ENCODE data around the gene BMPR1B. TPM values are rescaled to one million over a fixed set of nuclear protein-coding genes. Genes with fewer than 3 reads are reported as not detected.

BMPR1B gene
- polyA plus RNA-seq, 6 donors from 2014 or later: not detected

DNA sequence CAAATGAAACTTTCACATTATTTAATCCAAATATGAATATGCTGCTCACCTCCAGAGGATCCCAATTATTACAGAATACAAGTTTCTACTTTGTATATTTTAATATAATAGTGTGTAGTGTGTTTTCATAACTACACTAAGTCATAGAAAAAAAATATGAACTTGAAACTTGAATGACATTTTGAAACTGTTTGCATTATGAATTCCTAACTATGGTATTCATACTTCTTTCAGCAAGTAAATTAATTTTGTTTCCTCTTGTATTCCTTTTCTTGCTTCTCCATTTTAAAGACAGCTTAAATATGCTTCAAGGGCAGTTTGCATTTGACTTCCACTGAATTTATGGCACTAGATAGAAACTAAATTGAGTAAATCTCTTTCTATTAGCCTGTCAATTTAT lies 177.1 kb downstream of the BMPR1B start:
- Mint-ChIP-seq H3K9me3 (peaks cover 0 to 10% (median 0%) of the 10 kb centered on the region in 7 donors), H3K27ac (no peak overlapping the region), H3K4me3 (no peak overlapping the region), H3K36me3 (no peaks in the 10 kb centered on the region), H3K4me1 (no peaks in the 10 kb centered on the region), H3K27me3 (no peaks in the 10 kb centered on the region)
- ATAC-seq (ENCODE audit: low read depth in 2 of 2) (no peak), DNase-seq (no peak)

DNA sequence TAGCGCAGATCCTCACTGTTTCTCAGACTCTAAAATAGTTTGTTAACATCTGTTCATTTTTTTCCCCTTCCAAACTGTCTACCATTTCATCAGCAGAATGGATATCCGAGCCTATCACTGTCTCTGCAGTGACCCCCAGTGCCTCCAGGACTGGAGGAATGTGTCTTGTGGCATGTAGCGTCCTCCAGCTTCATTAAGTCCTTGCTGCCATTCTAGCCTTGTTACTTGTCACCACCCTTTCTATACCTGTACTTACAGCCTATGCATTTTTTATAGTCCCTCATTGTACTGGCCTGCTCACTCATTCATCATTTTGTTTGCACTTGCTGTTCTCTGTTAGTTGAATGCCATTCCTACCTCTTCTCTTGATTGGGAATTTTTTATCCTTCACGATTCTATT lies 179.1 kb downstream of the BMPR1B start:
- Mint-ChIP-seq H3K27me3 (no peaks in the 10 kb centered on the region), H3K4me3 (no peak overlapping the region), H3K36me3 (no peaks in the 10 kb centered on the region), H3K9me3 (peaks cover 0 to 10% (median 0%) of the 10 kb centered on the region in 7 donors), H3K27ac (no peak overlapping the region), H3K4me1 (no peaks in the 10 kb centered on the region)
- DNase-seq (no peak), ATAC-seq (ENCODE audit: low read depth in 2 of 2) (no peak)

DNA sequence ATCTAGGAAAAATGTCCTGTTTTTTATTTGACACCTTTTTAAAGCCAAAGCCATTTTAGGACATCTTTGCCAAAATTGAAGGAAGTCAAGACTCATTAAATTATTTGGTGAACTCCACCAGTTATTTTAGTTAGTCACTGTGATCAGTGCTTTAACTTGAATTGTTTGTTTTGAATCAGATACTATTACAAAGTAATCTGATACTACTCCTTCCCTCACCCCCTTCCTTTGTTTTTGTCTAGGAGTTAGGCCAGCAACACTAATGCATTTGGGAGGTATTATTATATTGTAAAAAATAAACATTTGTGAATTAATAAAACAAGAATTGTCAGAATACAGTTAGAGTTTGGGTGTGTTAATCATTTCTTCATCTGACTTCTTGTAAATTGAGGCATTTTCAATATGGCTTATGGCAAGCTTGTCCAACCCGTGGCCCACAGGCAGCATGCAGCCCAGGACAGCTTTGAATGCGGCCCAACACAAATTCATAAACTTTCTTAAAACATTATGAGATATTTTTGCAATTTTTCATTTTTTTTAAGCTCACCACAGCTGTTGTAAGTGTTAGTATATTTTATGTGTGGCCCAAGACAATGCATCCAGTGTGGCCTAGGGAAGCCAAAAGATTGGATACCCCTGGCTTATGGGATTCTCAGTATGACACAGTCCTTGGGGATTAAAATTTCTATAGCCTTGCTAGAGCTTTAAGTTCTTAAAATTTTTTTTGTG lies 182.2 kb downstream of the BMPR1B start:
- H3K27me3 Mint-ChIP-seq: no peaks in the 10 kb centered on the region
- ATAC-seq (ENCODE audit: low read depth in 2 of 2): no peak

DNA sequence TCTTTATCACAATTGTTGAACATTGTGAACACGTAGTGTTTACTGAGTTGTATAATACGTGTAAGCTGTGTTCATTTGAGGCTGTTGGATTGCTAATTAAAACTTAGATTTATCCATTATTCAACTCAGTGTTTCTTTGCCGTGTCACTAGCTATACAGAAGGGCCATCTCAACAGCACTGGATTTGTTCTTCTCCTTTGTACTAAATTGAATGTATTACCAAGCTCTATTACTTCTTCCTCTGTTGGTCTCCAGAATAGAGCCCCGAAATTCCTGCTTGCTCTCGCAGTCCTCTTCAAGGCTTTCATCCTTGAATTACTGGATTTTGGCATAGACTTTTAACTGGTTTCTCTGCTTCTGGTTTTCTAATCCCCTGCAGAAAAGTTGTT lies 182.8 kb downstream of the BMPR1B start:
- Mint-ChIP-seq H3K36me3 (no peaks in the 10 kb centered on the region), H3K4me1 (no peaks in the 10 kb centered on the region), H3K27ac (no peak overlapping the region), H3K9me3 (peaks cover 0 to 8% (median 0%) of the 10 kb centered on the region in 7 donors), H3K4me3 (no peak overlapping the region), H3K27me3 (no peaks in the 10 kb centered on the region)
- no peak for DNase-seq
- ATAC-seq (ENCODE audit: low read depth in 2 of 2): no peak

More for the DNA sequence above, 182.2 kb downstream of the BMPR1B start:
- Mint-ChIP-seq H3K36me3 (no peaks in the 10 kb centered on the region), H3K27ac (no peak overlapping the region), H3K9me3 (peaks cover 0 to 10% (median 0%) of the 10 kb centered on the region in 7 donors), H3K4me1 (no peaks in the 10 kb centered on the region), H3K4me3 (no peak overlapping the region)
- DNase-seq: no peak

DNA sequence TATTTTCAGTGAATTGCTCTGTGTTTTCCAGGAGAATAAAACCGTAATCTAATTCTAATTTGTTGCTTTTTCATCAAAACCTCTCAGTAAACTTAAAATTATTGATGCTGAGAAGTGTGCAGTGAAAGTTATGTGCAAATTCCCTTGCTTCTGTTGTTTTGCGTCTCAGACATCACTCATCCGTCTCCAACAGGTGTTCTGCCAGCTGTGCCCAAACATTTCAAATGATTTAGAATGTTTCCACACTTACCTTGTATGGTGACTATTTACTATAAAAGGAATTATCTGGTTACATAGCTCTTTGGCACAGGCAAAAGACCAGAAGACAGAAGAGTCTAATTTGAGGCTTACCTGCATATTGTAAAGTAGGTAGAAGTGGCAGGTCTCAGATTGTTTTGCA lies 184.0 kb downstream of the BMPR1B start:
- no peak for ATAC-seq (ENCODE audit: low read depth in 2 of 2)
- Mint-ChIP-seq H3K9me3 (peaks cover 0 to 7% (median 0%) of the 10 kb centered on the region in 7 donors), H3K27ac (no peak overlapping the region), H3K4me1 (no peaks in the 10 kb centered on the region), H3K4me3 (no peak overlapping the region), H3K27me3 (no peaks in the 10 kb centered on the region), H3K36me3 (no peaks in the 10 kb centered on the region)
- DNase-seq: no peak

DNA sequence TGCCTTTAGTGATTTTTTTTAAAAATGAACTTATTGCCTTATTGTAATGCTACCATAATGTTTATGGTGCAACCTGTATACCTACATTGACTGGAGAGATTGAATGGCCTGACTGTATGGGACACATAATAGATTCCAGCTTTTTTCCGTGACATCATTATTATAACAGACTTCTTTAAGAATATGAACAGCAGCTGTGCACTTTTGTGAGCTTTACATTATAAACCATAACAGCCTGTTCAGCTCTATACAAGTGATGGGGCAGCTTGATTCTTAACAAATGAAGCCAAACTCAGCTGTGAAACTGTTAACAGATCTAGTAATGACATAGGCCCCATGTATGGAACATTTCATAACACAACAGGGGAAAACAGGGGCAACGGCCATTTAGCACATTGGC lies 187.0 kb downstream of the BMPR1B start:
- Mint-ChIP-seq H3K9me3 (peaks cover 0 to 6% (median 4%) of the 10 kb centered on the region in 7 donors), H3K36me3 (no peaks in the 10 kb centered on the region), H3K27ac (no peak overlapping the region), H3K4me1 (no peaks in the 10 kb centered on the region), H3K4me3 (no peak overlapping the region), H3K27me3 (no peaks in the 10 kb centered on the region)
- no peak for DNase-seq
- no peak for ATAC-seq (ENCODE audit: low read depth in 2 of 2)

DNA sequence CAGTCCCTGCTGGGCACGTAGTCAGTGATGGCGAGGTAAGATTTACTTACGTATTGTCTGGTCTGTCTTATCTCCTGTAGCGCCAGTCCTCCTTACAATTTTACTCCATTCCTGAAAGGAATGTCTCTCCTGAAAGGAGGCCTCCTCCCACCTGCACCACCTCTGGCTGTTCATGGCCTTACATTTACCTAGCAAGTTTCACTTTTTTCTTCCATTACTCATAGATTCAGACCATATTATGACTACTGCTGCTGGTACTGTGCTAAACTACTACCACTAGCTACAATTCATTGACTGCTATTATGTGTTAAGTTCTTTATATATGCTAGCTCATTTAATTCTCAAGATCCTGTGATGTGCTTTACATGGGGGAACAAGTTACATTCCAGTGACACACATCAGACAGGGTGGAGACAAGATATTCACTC lies 189.9 kb downstream of the BMPR1B start:
- ATAC-seq (ENCODE audit: low read depth in 2 of 2) (no peak), DNase-seq (no peak)
- no peaks in the 10 kb centered on the region for H3K4me1 Mint-ChIP-seq
- H3K4me3 Mint-ChIP-seq: no peak overlapping the region
- no peaks in the 10 kb centered on the region for H3K27me3 Mint-ChIP-seq
- peaks cover 4 to 22% (median 11%) of the 10 kb centered on the region in 7 donors for H3K9me3 Mint-ChIP-seq
- no peaks in the 10 kb centered on the region for H3K36me3 Mint-ChIP-seq
- no peak overlapping the region for H3K27ac Mint-ChIP-seq

DNA sequence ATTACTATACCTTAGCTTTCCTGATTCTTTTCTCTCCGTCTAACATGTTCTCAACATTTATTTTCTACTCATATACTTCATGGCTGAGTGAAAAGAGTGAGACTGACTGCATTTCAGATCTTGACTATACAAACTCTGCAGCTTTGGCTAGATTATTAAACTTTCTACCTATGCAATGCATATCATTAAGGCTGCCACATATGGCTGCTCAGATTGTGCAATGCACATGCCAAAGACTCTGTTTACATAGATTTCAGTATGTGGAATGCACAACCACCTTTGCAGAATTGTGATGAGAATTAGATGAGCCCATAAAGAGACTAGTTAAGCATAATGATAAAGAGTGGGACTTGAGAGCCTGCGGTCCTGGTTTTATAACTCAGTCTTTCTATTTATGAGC lies 196.5 kb downstream of the BMPR1B start:
- Mint-ChIP-seq H3K27me3 (peaks cover 0 to 6% (median 0%) of the 10 kb centered on the region in 3 donors), H3K9me3 (peaks cover 4 to 17% (median 7%) of the 10 kb centered on the region in 7 donors), H3K27ac (no peak overlapping the region), H3K36me3 (no peaks in the 10 kb centered on the region), H3K4me3 (no peak overlapping the region), H3K4me1 (no peaks in the 10 kb centered on the region)
- DNase-seq: no peak
- no peak for ATAC-seq (ENCODE audit: low read depth in 2 of 2)

DNA sequence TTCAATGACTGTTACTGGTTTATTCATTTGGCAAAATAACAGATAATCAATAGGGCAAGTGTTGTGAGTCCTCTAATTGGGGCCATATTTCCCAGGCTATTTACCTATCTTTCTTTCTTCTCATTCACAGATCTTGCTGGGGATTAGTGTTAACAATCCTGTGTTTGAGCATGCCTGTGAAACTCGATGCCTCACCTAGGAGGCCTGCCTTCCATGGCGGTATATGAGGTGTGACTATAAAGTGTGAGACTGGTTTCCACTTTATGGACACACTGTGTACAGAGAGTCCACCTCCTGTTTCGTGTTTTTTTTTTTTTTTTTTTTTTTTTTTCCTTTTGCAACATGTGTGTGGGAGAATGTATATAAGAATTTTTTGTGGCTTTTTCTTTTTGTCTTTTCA lies 199.3 kb downstream of the BMPR1B start:
- no peak for DNase-seq
- Mint-ChIP-seq H3K27me3 (peaks cover 0 to 6% (median 0%) of the 10 kb centered on the region in 3 donors), H3K4me1 (no peaks in the 10 kb centered on the region), H3K36me3 (no peaks in the 10 kb centered on the region), H3K9me3 (peaks cover 0 to 11% (median 2%) of the 10 kb centered on the region in 7 donors), H3K27ac (no peak overlapping the region), H3K4me3 (no peak overlapping the region)
- no peak for ATAC-seq (ENCODE audit: low read depth in 2 of 2)

DNA sequence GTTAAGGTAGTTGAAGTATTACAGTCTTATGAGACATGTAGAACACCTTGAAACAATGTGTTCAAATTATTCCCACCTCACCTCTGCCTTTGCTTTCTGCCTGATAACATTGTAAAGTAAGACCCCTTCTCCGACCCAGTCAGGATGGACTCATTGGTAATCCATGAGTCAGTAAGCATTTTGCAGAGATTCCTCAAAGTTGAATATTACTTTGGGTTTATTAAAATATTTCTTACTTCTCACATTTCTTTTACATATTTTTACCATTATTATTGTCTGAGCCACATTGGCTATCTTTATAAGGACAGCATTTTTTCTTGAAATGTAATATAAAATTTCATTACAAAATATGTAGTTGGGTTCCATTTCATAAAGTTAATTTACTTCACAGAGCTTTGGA lies 201.6 kb downstream of the BMPR1B start:
- DNase-seq: no peak
- Mint-ChIP-seq H3K4me1 (no peaks in the 10 kb centered on the region), H3K9me3 (peaks cover 0 to 11% (median 6%) of the 10 kb centered on the region in 7 donors), H3K4me3 (no peak overlapping the region), H3K27ac (no peak overlapping the region), H3K36me3 (no peaks in the 10 kb centered on the region), H3K27me3 (no peaks in the 10 kb centered on the region)
- ATAC-seq (ENCODE audit: low read depth in 2 of 2): no peak

DNA sequence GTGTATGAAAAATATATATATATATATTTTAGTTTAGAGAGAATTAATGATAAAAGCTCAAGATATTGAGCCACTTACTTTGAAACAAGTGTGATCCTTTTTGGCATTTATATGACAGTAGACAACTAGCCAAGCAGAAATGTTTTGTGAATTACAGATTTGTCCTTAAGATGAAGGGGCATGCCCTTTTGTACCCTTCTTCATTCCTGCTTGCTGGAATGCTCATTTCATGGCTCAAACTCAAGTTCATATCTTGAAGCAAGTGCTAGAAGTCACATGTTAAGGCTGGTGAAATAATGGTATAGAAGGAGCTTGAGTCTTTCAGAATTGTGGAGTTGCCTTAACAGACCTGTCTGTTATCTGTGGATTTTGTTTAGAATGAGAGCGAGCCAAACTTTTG lies 203.0 kb downstream of the BMPR1B start:
- no peaks in the 10 kb centered on the region for H3K4me1 Mint-ChIP-seq
- H3K27me3 Mint-ChIP-seq: no peaks in the 10 kb centered on the region

DNA sequence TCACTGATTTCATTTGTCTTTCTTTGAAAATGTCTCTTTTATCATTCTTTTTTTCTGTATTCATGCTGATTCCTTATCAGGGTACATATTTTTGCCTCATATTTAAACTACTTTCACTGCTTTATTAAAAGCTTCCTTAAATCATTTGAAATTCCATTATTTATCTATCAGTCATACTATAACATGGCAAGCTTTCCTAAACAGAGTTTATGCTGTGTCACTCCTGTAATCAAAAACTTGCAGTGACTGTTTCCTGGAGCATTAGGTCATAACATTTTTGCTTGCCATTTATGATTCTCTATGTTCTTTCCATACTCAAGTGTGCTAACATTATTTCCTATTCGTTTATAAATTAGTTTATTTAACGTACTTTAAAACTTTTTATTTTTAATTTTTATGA lies 203.7 kb downstream of the BMPR1B start:
- H3K36me3 Mint-ChIP-seq: no peaks in the 10 kb centered on the region
- H3K27ac Mint-ChIP-seq: no peak overlapping the region
- H3K27me3 Mint-ChIP-seq: no peaks in the 10 kb centered on the region
- H3K9me3 Mint-ChIP-seq: peaks cover 0 to 11% (median 6%) of the 10 kb centered on the region in 7 donors
- no peaks in the 10 kb centered on the region for H3K4me1 Mint-ChIP-seq
- no peak for ATAC-seq (ENCODE audit: low read depth in 2 of 2)
- DNase-seq: no peak
- H3K4me3 Mint-ChIP-seq: no peak overlapping the region

More for the DNA sequence above, 203.0 kb downstream of the BMPR1B start:
- Mint-ChIP-seq H3K4me3 (no peak overlapping the region), H3K36me3 (no peaks in the 10 kb centered on the region), H3K9me3 (peaks cover 0 to 11% (median 6%) of the 10 kb centered on the region in 7 donors), H3K27ac (no peak overlapping the region)
- ATAC-seq (ENCODE audit: low read depth in 2 of 2): no peak
- no peak for DNase-seq

DNA sequence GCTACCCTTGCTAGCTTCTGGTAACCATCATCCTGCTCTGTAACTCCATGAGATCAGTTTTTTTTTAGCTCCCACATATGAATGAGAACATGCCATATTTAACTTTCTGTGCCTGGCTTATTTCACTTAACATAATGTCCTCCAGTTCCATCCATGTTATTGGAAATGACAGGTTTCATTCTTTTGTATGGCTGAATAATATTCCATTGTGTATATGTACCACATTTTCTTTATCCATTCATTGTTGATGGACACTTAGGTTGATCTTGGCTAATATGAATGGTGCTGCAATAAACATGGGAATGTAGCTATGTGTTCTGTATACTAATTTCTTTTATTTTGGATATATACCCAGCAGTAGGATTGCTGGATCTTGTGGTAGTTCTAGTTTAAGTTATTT lies 204.7 kb downstream of the BMPR1B start:
- no peaks in the 10 kb centered on the region for H3K36me3 Mint-ChIP-seq
- H3K4me1 Mint-ChIP-seq: no peaks in the 10 kb centered on the region
- H3K4me3 Mint-ChIP-seq: no peak overlapping the region
- peaks cover 0 to 11% (median 6%) of the 10 kb centered on the region in 7 donors for H3K9me3 Mint-ChIP-seq
- no peaks in the 10 kb centered on the region for H3K27me3 Mint-ChIP-seq
- no peak overlapping the region for H3K27ac Mint-ChIP-seq
- DNase-seq: no peak
- ATAC-seq (ENCODE audit: low read depth in 2 of 2): no peak

DNA sequence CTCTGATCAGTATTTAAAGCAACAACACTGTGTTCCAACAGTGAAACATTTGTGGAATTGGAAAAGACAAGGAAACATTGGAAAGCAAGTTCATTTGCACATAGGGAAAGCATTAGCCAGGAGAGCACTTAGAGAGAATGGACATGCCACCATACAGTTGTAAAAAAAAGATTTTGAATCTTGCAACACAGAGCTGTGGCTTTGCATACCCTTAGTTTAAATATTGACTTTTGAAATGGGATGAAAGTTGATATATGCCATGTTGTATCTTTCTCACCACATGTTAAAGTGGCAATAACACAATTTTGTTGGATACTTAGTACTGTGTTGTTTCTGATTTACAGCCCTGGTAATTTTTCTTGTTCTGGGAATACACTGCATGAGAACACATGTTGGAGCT lies 208.1 kb downstream of the BMPR1B start:
- Mint-ChIP-seq H3K4me3 (no peak overlapping the region), H3K36me3 (no peaks in the 10 kb centered on the region), H3K27ac (no peak overlapping the region), H3K27me3 (no peaks in the 10 kb centered on the region), H3K4me1 (no peaks in the 10 kb centered on the region), H3K9me3 (peaks cover 0 to 10% (median 4%) of the 10 kb centered on the region in 7 donors)
- no peak for ATAC-seq (ENCODE audit: low read depth in 2 of 2)
- no peak for DNase-seq

Data from naive B cell (primary cell).